HL-60 (cell line): ENCODE measurements around the gene MRTFA.

Source experiments
- DNase-seq, 2 experiments: peaks; one replicate each; pipeline ENCODE4 v3.0.0-alpha.2; 2010 to 2020; ENCODE audit warnings: low read depth in 1 of 2, low spot score in 1 of 2
- H3K27ac ChIP-seq: fragments of 250-450 bp; sonication (Bioruptor Pico); replicated peaks from 2 replicates; pipeline ENCODE4 v1.5.1; 2020; ENCODE audit warnings: mild to moderate bottlenecking, moderate library complexity
- H3K27me3 ChIP-seq: fragments of 250-450 bp; sonication (Bioruptor Pico); 2 replicates; pipeline ENCODE4 v1.5.1; 2021; ENCODE audit warnings: mild to moderate bottlenecking, moderate library complexity; ENCODE audit not compliant: insufficient read depth, poor library complexity, severe bottlenecking
- H3K4me3 ChIP-seq: replicated peaks from 2 replicates; pipeline ENCODE4 v1.5.1; 2011; ENCODE audit warnings: mild to moderate bottlenecking, control low read depth, low read length; ENCODE audit not compliant: insufficient read depth
- GABPA ChIP-seq: IDR thresholded peaks from 2 replicates; pipeline ENCODE4 v1.6.1; 2012; ENCODE audit warnings: low read depth
- POLR2AphosphoS5 ChIP-seq: IDR thresholded peaks from 2 replicates; pipeline ENCODE4 v1.6.1; 2012; ENCODE audit warnings: low read depth
- SPI1 ChIP-seq: IDR thresholded peaks from 2 replicates; pipeline ENCODE4 v1.6.1; 2012; ENCODE audit warnings: low read depth, mild to moderate bottlenecking, borderline replicate concordance
- TF ChIP-seq, protein P1 (sequence below): IDR thresholded peaks from one replicate; pipeline ENCODE4 v1.5.1; 2011; ENCODE audit warnings: low read length, control low read depth, inconsistent platforms; ENCODE audit not compliant: insufficient read depth
- TF ChIP-seq, protein P2 (sequence below): IDR thresholded peaks from 2 replicates; pipeline ENCODE4 v1.6.1; 2012; ENCODE audit warnings: low read depth; ENCODE audit not compliant: insufficient replicate concordance

Gene MRTFA

DNA sequence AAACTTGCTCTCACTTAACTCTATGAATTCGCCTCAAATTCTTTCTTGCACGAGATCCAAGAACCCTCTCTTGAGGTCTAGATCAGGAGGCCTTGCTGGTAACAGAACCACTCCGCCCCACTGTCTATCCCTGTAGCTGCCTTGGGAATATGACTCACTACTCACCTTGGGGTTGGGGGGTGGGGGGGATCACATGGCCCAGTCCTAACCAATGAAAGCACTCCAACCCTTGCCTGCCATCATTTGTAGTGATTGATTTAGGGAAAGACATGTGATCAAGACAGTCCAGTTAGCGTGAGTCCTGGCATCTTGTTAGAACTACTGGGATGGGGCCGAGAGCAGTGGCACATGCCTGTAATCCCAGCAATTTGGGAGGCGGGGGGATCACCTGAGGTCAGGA lies 4.8 kb upstream of the MRTFA start:
- no peak for DNase-seq
- Histone ChIP-seq H3K4me3 (no peak overlapping the region), H3K27me3 (no peaks in the 10 kb centered on the region), H3K27ac (no peak overlapping the region)
- TF ChIP-seq POLR2AphosphoS5 (no peak), GABPA (no peak)

DNA sequence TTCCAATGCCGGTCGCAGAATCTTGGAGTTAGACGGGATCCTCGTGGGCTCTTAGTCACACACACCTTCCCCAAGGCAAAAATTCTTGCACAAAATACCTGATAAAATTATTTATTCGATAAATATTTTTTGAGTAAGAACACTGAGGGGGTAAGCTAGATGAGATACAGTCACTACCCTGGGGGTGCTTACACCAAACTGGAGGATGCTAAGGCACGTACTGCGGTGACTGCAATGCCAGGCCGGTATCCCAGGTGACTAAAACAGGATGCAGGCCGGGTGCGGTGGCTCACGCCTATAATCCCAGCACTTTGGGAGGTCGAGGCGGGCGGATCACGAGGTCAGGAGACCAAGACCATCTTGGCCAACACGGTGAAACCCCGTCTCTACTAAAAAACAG lies 1.7 kb upstream of the MRTFA start:
- TF ChIP-seq SPI1 (no peak), POLR2AphosphoS5 (no peak), GABPA (no peak)
- TF ChIP-seq, protein P1, sequence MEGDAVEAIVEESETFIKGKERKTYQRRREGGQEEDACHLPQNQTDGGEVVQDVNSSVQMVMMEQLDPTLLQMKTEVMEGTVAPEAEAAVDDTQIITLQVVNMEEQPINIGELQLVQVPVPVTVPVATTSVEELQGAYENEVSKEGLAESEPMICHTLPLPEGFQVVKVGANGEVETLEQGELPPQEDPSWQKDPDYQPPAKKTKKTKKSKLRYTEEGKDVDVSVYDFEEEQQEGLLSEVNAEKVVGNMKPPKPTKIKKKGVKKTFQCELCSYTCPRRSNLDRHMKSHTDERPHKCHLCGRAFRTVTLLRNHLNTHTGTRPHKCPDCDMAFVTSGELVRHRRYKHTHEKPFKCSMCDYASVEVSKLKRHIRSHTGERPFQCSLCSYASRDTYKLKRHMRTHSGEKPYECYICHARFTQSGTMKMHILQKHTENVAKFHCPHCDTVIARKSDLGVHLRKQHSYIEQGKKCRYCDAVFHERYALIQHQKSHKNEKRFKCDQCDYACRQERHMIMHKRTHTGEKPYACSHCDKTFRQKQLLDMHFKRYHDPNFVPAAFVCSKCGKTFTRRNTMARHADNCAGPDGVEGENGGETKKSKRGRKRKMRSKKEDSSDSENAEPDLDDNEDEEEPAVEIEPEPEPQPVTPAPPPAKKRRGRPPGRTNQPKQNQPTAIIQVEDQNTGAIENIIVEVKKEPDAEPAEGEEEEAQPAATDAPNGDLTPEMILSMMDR, result no peak
- TF ChIP-seq, protein P2, sequence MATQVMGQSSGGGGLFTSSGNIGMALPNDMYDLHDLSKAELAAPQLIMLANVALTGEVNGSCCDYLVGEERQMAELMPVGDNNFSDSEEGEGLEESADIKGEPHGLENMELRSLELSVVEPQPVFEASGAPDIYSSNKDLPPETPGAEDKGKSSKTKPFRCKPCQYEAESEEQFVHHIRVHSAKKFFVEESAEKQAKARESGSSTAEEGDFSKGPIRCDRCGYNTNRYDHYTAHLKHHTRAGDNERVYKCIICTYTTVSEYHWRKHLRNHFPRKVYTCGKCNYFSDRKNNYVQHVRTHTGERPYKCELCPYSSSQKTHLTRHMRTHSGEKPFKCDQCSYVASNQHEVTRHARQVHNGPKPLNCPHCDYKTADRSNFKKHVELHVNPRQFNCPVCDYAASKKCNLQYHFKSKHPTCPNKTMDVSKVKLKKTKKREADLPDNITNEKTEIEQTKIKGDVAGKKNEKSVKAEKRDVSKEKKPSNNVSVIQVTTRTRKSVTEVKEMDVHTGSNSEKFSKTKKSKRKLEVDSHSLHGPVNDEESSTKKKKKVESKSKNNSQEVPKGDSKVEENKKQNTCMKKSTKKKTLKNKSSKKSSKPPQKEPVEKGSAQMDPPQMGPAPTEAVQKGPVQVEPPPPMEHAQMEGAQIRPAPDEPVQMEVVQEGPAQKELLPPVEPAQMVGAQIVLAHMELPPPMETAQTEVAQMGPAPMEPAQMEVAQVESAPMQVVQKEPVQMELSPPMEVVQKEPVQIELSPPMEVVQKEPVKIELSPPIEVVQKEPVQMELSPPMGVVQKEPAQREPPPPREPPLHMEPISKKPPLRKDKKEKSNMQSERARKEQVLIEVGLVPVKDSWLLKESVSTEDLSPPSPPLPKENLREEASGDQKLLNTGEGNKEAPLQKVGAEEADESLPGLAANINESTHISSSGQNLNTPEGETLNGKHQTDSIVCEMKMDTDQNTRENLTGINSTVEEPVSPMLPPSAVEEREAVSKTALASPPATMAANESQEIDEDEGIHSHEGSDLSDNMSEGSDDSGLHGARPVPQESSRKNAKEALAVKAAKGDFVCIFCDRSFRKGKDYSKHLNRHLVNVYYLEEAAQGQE, result no peak
- Histone ChIP-seq H3K27me3 (no peaks in the 10 kb centered on the region), H3K4me3 (peak overlapping the region; percentile 71), H3K27ac (peak overlapping the region; percentile 93)
- DNase-seq, result no peak

DNA sequence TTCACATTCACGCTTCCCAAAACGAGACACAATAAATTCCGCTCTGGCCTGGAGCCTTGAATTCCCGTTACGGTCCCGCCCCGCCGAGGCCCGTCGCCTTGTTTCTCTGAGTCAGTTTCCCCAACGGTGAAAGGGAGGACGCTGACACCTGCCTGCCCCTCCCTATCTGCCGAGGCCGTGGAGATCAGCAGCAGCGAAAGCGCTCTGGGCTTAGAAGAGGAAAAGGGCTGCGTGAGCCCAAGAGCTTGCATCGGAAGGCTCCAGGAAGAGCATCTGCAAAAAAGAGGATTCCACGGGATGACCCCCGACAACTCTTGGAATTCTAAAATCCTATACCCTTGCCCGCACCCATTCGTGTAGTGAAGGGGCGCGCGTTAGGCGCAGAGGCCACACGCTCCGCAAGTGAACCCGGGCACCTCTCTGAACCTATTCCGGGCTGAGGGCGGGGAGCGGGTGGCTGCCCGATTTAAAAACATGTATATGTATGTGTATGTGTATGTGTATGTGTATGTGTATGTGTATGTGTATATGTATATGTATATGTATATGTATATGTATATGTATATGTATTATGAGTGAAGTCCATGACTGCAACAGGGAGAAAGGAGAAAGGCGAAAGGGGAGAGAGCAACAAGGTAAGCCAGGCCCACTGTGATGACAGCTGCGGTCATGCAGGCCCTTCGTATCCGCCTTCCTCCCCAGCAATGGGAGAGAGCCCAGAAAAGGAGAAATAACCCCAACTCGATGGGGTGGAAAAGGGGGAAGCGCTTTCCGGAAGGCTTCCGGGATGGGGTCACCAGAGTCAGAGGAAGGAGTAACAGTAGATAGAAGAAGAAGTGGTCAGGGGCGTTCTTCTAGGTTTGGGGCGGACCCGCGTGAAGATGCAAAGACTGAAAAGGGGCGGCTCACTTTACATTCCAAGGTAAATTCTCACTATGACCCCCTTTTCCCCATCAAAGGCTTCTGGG lies 948 bp upstream of the MRTFA start:
- Histone ChIP-seq H3K27me3 (no peaks in the 10 kb centered on the region), H3K4me3 (peak overlapping the region; percentile 71), H3K27ac (peak overlapping the region; percentile 93)
- peak in 1 of 2 experiments; percentile 94 for DNase-seq
- TF ChIP-seq, protein P1, result no peak
- TF ChIP-seq POLR2AphosphoS5 (peak; percentile 60), SPI1 (peak; percentile 91), GABPA (peak; percentile 81)
- TF ChIP-seq, protein P2, result no peak

DNA sequence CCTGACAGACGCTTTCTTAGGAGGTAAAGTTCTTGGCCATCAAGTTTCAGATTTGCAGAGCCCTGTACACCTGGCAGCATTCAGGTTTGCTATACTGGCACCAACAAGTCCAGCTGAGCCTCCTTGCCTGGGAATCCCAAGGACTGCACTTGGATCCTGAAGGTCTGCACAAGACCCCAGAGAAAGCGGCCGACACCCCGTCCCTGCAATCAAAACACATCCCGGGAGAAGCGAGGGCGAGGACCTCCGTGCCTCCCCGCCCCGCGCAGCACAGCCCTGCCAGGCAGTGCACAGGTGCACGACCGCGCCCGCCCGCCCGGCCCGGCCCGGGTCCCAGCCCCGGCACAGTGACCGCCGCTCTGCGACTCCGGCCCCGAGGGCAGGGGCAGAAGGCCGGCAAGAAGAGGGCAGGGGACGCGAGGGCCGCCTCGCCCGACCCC lies 559 bp downstream of the MRTFA start:
- TF ChIP-seq SPI1, result no peak
- TF ChIP-seq, protein P1, result no peak
- no peak for TF ChIP-seq GABPA
- TF ChIP-seq, protein P2, result no peak
- Histone ChIP-seq H3K27ac (peak overlapping the region; percentile 93), H3K27me3 (no peaks in the 10 kb centered on the region), H3K4me3 (peak overlapping the region; percentile 95)
- DNase-seq, result no peak
